K562 (cell line): Measurements from ENCODE around the gene LIN9. TPM values are rescaled to one million over a fixed set of nuclear protein-coding genes. Genes with fewer than 3 reads are reported as not detected.

ENCODE experiments used
- ATAC-seq: fragments of 200-7000 bp; cut with Tn5 transposase; 3 replicates; pipeline ENCODE4 v1.9.1; 2020; ENCODE audit warnings: moderate library complexity
- BruUV-seq: library from RNA; stranded (reverse); fragments of 400-500 nt; replicated peaks from 2 replicates; lab custom pipeline; 2021; lab: Mats Ljungman, UMichigan
- CTCF ChIA-PET: fragments of 300-600 bp; formaldehyde crosslinking; extraction: SDS; loops from one replicate; lab custom pipeline; 2021; ENCODE audit warnings: low intra/inter-chr PET ratio; lab: Yijun Ruan, JAX
- POLR2A ChIA-PET: fragments of 300-600, 350-650 bp; sonication (Branson Sonifier 250); formaldehyde crosslinking; extraction: SDS; loops from one replicate; lab custom pipeline; 2021; ENCODE audit warnings: antibody characterized with exemption, inconsistent platforms; lab: Yijun Ruan, JAX
- DNase-seq, 4 experiments: peaks; one replicate each; pipeline versions ENCODE4 v3.0.0 to v3.0.0-alpha.2; 2011 to 2018; ENCODE audit warnings: low spot score in 3 of 4, mixed read lengths in 3 of 4; ENCODE audit errors: extremely low read depth in 1 of 4
- FAIRE-seq: peaks from 2 replicates; lab custom pipeline; 2011; peaks lifted over from hg19 to GRCh38; lab: Jason Lieb, UNC
- H2AFZ ChIP-seq: 2 replicates; pipeline ENCODE4 v1.6.0; 2011; ENCODE audit warnings: low read depth, low read length, control low read depth, inconsistent platforms
- H3K27ac ChIP-seq: fragments of 200-600 bp; 3 replicates; pipeline ENCODE4 v1.8.0; 2011; ENCODE audit warnings: low read depth, mild to moderate bottlenecking, control low read depth, inconsistent platforms, low read length, moderate library complexity, mixed read lengths; ENCODE audit errors: extremely low read depth
- H3K27me3 ChIP-seq, 2 experiments: fragments of 300-600 bp in 1 of 2; 2 replicates in 1 of 2; 3 replicates in 1 of 2; pipeline versions ENCODE4 v1.6.0 to v1.8.0; 2011; ENCODE audit warnings: inconsistent platforms in 2 of 2, low read length in 2 of 2, mild to moderate bottlenecking in 1 of 2, mixed read lengths in 1 of 2, moderate library complexity in 1 of 2; ENCODE audit not compliant: control insufficient read depth in 2 of 2, insufficient read depth in 2 of 2
- H3K36me3 ChIP-seq: fragments of 300-600 bp; 3 replicates; pipeline ENCODE4 v1.8.0; 2011; ENCODE audit warnings: mild to moderate bottlenecking, low read length, inconsistent platforms; ENCODE audit not compliant: control insufficient read depth, insufficient read depth
- H3K4me1 ChIP-seq, 2 experiments: fragments of 200-600 bp in 1 of 2; replicated peaks in 1 of 2; 2 replicates in 1 of 2; 3 replicates in 1 of 2; pipeline versions ENCODE4 v1.5.1 to v1.8.0; 2011; ENCODE audit warnings: inconsistent platforms in 2 of 2, low read length in 2 of 2, mild to moderate bottlenecking in 1 of 2, mixed read lengths in 1 of 2, moderate library complexity in 1 of 2; ENCODE audit not compliant: control insufficient read depth in 2 of 2, insufficient read depth in 2 of 2
- H3K4me2 ChIP-seq: 2 replicates; pipeline ENCODE4 v1.6.1; 2011; ENCODE audit warnings: low read length, control low read depth, inconsistent platforms, mixed read lengths; ENCODE audit not compliant: insufficient read depth
- H3K4me3 ChIP-seq: fragments of 200-600 bp; sonication (generic), shearing (Covaris generic); 2 replicates; pipeline ENCODE4 v1.5.1; 2016; ENCODE audit warnings: control low read depth, inconsistent platforms
- H3K79me2 ChIP-seq: fragments of 200-600 bp; 3 replicates; pipeline ENCODE4 v1.8.0; 2011; ENCODE audit warnings: low read length, inconsistent platforms; ENCODE audit not compliant: control insufficient read depth, insufficient read depth
- H3K9ac ChIP-seq, 2 experiments: 2 replicates each; pipeline versions ENCODE4 v1.6.0 to v1.6.1; 2011; ENCODE audit warnings: low read depth in 2 of 2, low read length in 2 of 2, control low read depth in 1 of 2, inconsistent platforms in 1 of 2, mild to moderate bottlenecking in 1 of 2, mixed read lengths in 1 of 2; ENCODE audit not compliant: insufficient read depth in 1 of 2
- H3K9me1 ChIP-seq: one replicate; pipeline ENCODE4 v1.6.0; 2011; ENCODE audit warnings: inconsistent platforms, mild to moderate bottlenecking, low read length, moderate library complexity; ENCODE audit not compliant: control insufficient read depth, insufficient read depth
- H3K9me3 ChIP-seq: replicated peaks from 2 replicates; pipeline ENCODE4 v1.5.1; 2011; ENCODE audit warnings: low read depth, low read length, inconsistent platforms; ENCODE audit not compliant: control insufficient read depth, insufficient read depth
- H4K20me1 ChIP-seq: replicated peaks from 2 replicates; pipeline ENCODE4 v1.6.1; 2011; ENCODE audit warnings: low read length, inconsistent platforms, mixed read lengths; ENCODE audit not compliant: control insufficient read depth, insufficient read depth
- E2F6 ChIP-seq, 2 experiments: IDR thresholded peaks; 2 replicates each; pipeline ENCODE4 v1.6.1; 2011; ENCODE audit warnings: borderline replicate concordance in 1 of 2, control low read depth in 1 of 2, low read depth in 1 of 2, low read length in 1 of 2, mild to moderate bottlenecking in 1 of 2, mixed read lengths in 1 of 2, moderate library complexity in 1 of 2; ENCODE audit not compliant: insufficient read depth in 1 of 2, insufficient read length in 1 of 2, poor library complexity in 1 of 2, severe bottlenecking in 1 of 2; ENCODE audit errors: extremely low read depth in 1 of 2
- GABPB1 ChIP-seq: sonication (generic); formaldehyde crosslinking; IDR thresholded peaks from 2 replicates; pipeline ENCODE4 v1.8.0; 2022; ENCODE audit warnings: mild to moderate bottlenecking, missing genetic modification reagents
- GATAD2A ChIP-seq: fragments of 450-650 bp; IDR thresholded peaks from 2 replicates; pipeline ENCODE4 v1.6.1; 2017
- MED1 ChIP-seq: sonication (generic); formaldehyde crosslinking; IDR thresholded peaks from 2 replicates; pipeline ENCODE4 v1.8.1; 2023; ENCODE audit warnings: missing genetic modification reagents, borderline replicate concordance
- NCOA1 ChIP-seq: fragments of 450-650 bp; IDR thresholded peaks from 2 replicates; pipeline ENCODE4 v1.6.1; 2016; ENCODE audit warnings: low read depth
- TAF15 ChIP-seq: fragments of 200-400 bp; formaldehyde crosslinking; IDR thresholded peaks from 2 replicates; pipeline ENCODE4 v1.6.1; 2017; ENCODE audit warnings: mild to moderate bottlenecking, low read depth, low read length, moderate library complexity
- THAP12 ChIP-seq: fragments of 250-450 bp; sonication (Bioruptor Pico); IDR thresholded peaks from 2 replicates; pipeline ENCODE4 v1.9.0; 2021; ENCODE audit warnings: mild to moderate bottlenecking, inconsistent platforms
- TRIM28 ChIP-seq: fragments of 450-650 bp; IDR thresholded peaks from 2 replicates; pipeline ENCODE4 v1.6.1; 2017
- ZBTB33 ChIP-seq: sonication (generic); formaldehyde crosslinking; IDR thresholded peaks from 2 replicates; pipeline ENCODE4 v1.8.1; 2023; ENCODE audit warnings: mild to moderate bottlenecking, missing genetic modification reagents
- ZNF277 ChIP-seq: fragments of 250-450 bp; sonication (Bioruptor Pico); IDR thresholded peaks from 2 replicates; pipeline ENCODE4 v1.8.0; 2022; ENCODE audit warnings: inconsistent platforms, mild to moderate bottlenecking, moderate library complexity, borderline replicate concordance
- ZNF586 ChIP-seq: fragments of 450-650 bp; formaldehyde crosslinking; conservative IDR thresholded peaks from 2 replicates; pipeline ENCODE4 v1.4.0; 2020; ENCODE audit warnings: mild to moderate bottlenecking, moderate library complexity
- WGBS: fragments of 100-300 bp; shearing (Covaris generic); methylation state at CpG from one replicate; pipeline ENCODE4 v1.1.6; 2016; ENCODE audit warnings: low coverage, mixed read lengths; ENCODE audit not compliant: insufficient coverage; ENCODE audit errors: missing lambda C conversion rate; 5-methylcytosine and 5-hydroxymethylcytosine counted together
- in situ Hi-C: fragments of 300-500 bp; cut with MboI; formaldehyde crosslinking; loops from 4 replicates; pipeline ENCODE4 v1.15.0; 2018; ENCODE audit warnings: inconsistent platforms, mixed read lengths
- intact Hi-C: fragments of 100-400 bp; cut with micrococcal nuclease; formaldehyde crosslinking; loops from 2 replicates; pipeline ENCODE4 v1.14.2; 2022
- polyA plus RNA-seq, 8 experiments: library from polyadenylated mRNA; depleted of rRNA in 4 of 8; stranded (reverse) in 5 of 8; unstranded in 3 of 8; fragments of >200 nt; fragmentation: Nextera tagmentation in 2 of 8; fragmentation: Illumina TruSeq in 1 of 8; extraction: Ambion mirVana in 2 of 8; extraction: Trizol in 1 of 8; gene quantifications; 2 replicates each; pipeline versions ENCODE4 v1.2.1 to v1.2.3, GENCODE V29; 2011 to 2014; ENCODE audit warnings: inconsistent platforms in 1 of 8, missing spikeins in 1 of 8
- total RNA-seq, 7 experiments: library from RNA; depleted of rRNA in 6 of 7; stranded (reverse); fragments of >200 nt in 6 of 7; fragmentation: Illumina TruSeq in 2 of 7; extraction: Trizol in 2 of 7; gene quantifications; 2 replicates each; pipeline versions ENCODE4 v1.2.1 to v1.2.3, GENCODE V29; 2011 to 2021; ENCODE audit warnings: low replicate concordance in 1 of 7
- TF ChIP-seq, protein P1 (sequence below): sonication (generic); formaldehyde crosslinking; IDR thresholded peaks from 2 replicates; pipeline ENCODE4 v1.8.0; 2022; ENCODE audit warnings: missing genetic modification reagents, mild to moderate bottlenecking, borderline replicate concordance

The LIN9 gene
- total and polyA plus RNA-seq, 9 of the 15 experiments (the other 6 are each of a cell fraction or from before 2014, with no cell fraction given) = 18.8 to 33.0 (median 25.5) TPM

GRCh38 chr1:226309398-226310244 lies 657 bp upstream of the LIN9 start:
- ATAC-seq (peak; percentile 25), DNase-seq (peak in 1 of 4 experiments; percentile 81), FAIRE-seq (peak; percentile 58)
- Histone ChIP-seq H2AFZ (peak overlapping the region; percentile 99), H3K9me3 (no peaks in the 10 kb centered on the region), H3K4me1 (peaks cover 22 to 28% of the 10 kb centered on the region in 2 experiments), H3K4me3 (peak overlapping the region; percentile 100), H3K27me3 (no peaks in the 10 kb centered on the region; a peak in 1 of 5 replicates), H3K9ac (peak overlapping the region; percentile 99), H3K36me3 (peaks cover 9% of the 10 kb centered on the region; the same call in 1 of the 3 replicates), H3K4me2 (peak overlapping the region; percentile 97), H3K9me1 (no peaks in the 10 kb centered on the region), H4K20me1 (no peaks in the 10 kb centered on the region), H3K27ac (peak overlapping the region; percentile 99), H3K79me2 (peaks cover 51% of the 10 kb centered on the region)
- BruUV-seq = TSS peak; percentile 90
- in situ Hi-C loops = no loop called here
- 1% methylated on average over 57 of the region's 62 CpGs for WGBS
- POLR2A ChIA-PET = interaction anchor here (0.5 to 2.9 kb wide), 30 partner anchors 9 to 661 kb away, joined by 3 to 22 read pairs (median 3); partner anchors contain the start of gene PARP1
- CTCF ChIA-PET = no interaction called here
- intact Hi-C loops = loop anchor here (5.0 kb wide), 2 partner anchors 98 to 862 kb away; partner anchors contain the start of gene PARP1
- TF ChIP-seq TAF15 = no peak
- peak; percentile 42 for TF ChIP-seq THAP12 (CRISPR knock-in tag)
- TF ChIP-seq TRIM28 = no peak
- TF ChIP-seq E2F6 (IDR thresholded peaks at IDR 0.05; ENCODE audit: borderline replicate concordance in 1 of 2, extremely low read depth in 1 of 2, insufficient read depth in 1 of 2, insufficient read length in 1 of 2, low read depth in 1 of 2, low read length in 1 of 2, poor library complexity in 1 of 2, severe bottlenecking in 1 of 2) = peak; percentile 83 to 93
- TF ChIP-seq ZNF277 (CRISPR knock-in tag) = no peak
- TF ChIP-seq GABPB1 (CRISPR knock-in tag) = peak; percentile 37; the same call in 1 of the 2 replicates
- no peak for TF ChIP-seq NCOA1
- TF ChIP-seq MED1 = no peak
- 0 out of 2 replicates have a peak, but pooled peaks have one; percentile 18 for TF ChIP-seq GATAD2A
- no peak for TF ChIP-seq ZBTB33 (CRISPR knock-in tag)
- TF ChIP-seq, protein P1, sequence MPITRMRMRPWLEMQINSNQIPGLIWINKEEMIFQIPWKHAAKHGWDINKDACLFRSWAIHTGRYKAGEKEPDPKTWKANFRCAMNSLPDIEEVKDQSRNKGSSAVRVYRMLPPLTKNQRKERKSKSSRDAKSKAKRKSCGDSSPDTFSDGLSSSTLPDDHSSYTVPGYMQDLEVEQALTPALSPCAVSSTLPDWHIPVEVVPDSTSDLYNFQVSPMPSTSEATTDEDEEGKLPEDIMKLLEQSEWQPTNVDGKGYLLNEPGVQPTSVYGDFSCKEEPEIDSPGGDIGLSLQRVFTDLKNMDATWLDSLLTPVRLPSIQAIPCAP (CRISPR knock-in tag) = no peak
- no peak for TF ChIP-seq ZNF586
